ENCODE results near the gene MAOB.

Gene MAOB

DNA sequence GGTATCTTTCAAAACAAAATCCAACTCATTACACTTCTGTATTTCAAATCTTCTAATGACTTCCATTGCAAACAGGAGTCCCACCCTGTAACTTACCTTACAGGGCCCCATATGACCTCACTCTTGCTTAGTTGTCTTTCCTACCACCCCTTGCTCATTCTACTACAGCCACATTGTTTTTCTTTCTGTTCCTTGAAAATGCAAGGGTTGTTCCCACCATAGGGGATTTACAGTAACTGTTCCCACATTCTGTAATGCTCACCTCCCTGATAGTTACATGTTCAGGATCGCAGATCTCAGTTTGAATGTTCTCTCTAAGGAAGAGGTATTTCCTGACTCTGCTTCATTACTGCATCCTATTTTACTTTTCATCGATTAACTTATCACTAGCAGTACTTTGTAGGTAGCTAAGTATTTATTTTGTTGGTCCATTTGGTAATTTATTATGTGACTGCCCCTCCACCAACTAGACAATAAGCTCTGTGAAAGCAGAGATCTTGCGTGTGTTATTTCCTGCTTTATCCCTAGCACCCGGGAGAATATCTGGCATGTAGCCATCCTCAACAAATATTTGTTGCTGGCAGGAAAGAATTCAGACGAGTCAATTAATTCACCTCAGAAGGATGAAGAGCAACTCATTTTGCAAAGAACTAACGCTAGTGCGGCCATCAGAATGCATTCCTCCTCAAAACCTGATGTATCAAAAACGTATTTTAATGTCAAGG, 21.4 kb downstream of the MAOB start:
- no peak for DNase-seq (ENCODE audit: low read depth)

DNA sequence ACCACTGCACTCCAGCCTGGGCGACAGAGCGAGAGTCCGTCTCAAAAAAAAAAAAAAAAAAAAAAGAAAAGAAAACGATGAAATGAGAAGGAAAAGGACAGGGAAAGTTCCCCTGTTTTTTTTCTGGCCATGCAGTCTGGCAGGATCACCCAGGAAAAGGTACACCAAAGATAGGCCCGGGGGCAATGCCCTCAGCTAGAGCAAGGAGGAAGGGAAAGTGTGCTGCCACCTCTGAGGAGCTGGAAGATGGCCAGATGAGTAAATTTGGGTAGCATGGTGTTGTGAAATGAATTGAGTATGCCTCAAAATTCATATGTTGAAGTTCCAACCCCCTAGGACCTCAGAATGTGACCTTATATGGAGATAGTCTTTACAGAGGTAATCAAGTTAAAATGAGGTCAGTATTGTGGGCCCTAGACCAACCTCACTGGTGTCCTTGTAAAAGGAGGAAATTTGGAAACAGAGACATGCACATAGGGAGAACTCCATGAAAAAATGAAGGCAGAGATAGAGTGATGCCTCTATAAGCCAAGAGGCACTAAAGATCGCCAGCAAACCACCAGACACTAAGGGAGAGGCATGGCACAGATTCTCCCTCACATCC, 28.9 kb downstream of the MAOB start:
- DNase-seq (ENCODE audit: low read depth) = no peak

DNA sequence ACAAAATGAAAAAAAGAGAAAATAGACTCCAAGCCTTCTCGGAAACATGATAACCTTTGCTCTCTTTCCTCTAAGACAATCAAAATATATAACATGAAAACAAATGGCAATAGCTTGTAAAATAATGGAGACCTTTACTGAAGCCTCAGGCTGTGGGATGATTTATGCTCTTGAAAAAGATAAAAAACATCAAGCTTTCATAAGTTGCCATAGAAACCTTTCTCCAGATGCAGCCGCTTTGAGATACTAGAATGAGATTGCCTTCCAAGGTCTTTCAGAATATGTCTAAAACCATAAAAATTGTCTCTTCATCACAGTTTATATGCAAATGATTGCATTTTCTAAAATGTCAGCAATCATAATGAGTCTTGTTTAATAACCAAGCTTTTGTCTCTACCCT, 31.6 kb downstream of the MAOB start:
- no peak for DNase-seq (ENCODE audit: low read depth)

DNA sequence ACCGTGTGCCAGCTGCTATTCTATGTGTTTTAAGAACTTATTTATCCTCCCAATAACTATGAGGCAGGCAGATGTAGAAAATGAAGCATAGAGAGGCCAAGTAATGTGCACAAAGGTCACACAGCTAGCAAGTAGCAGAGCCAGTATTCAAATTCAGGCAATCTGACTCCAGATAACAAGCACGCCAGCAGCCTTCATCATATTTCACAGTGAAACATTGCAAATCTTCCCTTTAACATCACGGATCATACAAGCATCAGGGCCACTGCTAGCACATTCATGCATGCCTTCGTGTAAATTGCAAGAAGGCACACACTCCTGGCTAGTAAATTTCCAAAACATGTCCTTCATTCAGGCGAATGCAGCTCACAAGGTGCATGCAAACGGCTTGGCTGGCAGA, 33.1 kb downstream of the MAOB start:
- no peak for DNase-seq (ENCODE audit: low read depth)

DNA sequence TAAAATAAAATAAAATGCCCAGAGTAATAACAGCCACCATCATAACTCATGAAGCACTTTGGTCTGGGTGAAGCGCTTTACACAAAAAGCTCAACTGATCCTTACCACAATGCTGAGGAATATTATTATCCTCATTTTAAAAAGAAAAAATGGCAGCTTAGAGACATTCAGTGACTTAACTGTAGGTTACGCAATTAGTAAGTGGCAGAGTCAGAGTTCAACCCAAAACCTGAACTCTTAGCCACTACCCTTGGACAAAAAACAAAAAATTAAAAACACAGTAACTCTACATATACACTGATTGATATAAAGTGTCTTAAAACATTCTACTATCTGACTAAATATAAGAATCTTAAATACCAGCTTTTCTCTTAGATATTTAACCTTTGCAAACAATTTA, 34.9 kb downstream of the MAOB start:
- DNase-seq (ENCODE audit: low read depth) = no peak

DNA sequence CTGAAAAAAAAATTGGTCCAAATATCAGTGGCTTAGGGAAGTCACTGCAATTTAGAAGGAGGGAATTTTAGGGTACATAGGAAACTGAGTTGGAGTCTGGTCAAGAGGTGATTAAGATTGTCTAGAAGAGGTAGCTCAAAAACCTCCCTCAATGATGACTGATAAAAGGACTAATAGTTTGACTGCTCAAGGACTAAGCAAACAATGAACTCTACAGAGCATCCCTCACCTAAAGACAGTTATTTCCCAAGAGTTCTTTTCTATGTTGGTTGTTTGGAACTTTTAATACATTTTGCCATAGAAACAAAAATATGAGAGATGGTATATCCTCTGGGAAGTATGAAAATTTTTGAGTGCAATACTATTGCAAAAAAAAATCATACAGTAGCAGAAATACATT, 35.7 kb downstream of the MAOB start:
- no peak for DNase-seq (ENCODE audit: low read depth)

DNA sequence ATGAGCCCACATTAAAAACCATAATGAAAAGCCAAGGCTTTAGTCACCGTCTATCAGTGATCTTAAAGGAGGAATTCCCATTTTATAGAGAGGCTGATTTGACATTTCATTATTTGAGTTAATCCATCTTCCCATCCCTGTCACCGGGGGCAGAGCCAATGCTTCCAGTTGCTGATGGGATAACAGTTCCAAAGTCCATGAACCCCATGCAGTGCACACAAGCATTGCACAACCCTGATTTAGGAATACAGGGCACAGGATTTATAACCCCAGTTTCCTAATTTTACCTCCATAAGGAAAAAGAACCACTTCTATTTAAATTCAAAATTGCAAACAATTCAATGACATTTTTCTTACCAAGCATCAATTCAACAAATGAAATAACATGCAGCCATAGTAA, 36.5 kb downstream of the MAOB start:
- no peak for DNase-seq (ENCODE audit: low read depth)

DNA sequence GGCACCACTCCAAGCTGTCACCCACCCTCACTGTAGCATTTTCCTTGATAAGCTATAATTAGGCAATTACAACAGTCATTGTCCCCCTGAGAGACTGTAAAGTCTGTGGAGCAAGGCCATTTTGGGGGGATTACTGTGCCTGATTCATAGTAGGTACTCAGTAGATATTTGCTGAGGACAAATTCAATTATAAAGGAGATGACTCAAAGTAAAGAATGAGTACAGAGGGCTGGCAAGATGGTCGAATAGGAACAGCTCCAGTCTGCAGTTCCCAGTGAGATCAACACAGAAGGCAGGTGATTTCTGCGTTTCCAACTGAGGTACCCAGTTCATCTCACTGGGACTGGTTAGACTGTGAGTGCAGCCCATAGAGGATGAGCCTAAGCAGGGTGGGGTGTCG, 42.0 kb downstream of the MAOB start:
- no peak for DNase-seq (ENCODE audit: low read depth)

DNA sequence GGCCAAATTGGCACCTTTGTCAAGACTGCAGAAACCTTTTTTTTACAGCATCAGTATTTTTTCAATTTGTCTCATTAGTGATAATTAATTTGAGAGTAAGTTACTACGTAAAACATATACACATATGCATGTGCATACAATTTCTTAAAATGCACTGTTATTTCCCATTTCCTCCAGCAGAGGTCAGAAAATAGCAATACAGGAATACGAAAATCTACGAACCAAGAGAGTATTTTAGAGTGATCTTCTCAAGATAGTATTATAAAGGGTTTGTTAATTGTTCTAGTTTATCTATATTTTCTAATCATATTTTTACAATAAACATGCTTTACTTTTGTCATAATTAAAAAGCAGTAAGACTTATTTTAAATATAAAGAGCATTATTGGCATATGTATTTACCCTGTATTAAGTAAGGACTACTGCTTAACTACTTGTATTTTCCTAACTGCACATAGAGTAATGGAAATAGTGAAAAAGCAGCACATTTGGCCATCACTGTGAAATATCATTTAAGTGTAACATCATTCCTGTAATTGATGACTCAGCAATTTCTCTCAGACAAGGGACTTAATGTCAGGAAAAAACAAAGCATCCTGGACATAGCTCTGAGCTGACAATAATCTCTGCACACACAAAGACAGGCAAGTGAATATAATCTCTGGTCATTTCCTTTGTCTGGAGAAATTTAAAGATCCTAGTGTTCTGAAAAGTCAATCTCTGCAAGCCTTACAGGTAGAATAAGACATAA, 45.6 kb downstream of the MAOB start:
- DNase-seq (ENCODE audit: low read depth) = no peak

DNA sequence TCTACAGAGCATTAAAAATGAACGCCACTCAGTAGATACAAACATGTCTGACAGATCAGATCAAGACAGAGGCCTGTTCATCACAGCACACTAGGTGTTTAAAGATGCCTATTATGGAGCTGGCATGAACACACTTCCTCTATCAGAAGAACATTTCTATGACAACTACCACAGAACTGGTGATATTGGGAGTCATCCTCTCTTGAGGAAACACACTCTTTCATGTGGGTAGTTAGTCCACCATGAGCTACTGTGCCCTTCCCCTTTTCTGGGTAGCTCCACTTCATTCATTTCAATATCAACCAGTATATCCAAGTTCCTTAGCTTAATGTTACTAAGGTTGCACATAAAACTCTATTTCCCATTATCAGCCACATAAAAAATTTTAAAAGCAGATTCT, 46.7 kb downstream of the MAOB start:
- no peak for DNase-seq (ENCODE audit: low read depth)

DNA sequence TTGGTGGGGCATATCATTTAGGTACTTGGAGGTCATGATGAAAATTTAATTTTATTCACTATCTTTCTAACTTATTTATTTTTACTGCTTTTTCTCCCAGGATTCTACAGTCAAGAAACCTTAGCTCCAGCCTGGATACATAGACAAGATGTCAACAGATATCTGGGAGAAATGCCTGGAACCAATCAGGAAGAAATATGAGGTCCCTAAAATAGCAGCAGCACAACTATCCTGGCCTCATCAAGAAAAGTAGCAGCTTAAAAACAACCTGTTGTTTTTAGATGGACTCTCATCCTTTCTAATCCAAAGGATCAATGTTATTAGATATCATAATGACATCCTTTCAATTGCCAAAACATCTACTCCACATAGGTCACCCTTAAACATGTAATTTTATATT, 54.5 kb downstream of the MAOB start:
- no peak for DNase-seq (ENCODE audit: low read depth)

DNA sequence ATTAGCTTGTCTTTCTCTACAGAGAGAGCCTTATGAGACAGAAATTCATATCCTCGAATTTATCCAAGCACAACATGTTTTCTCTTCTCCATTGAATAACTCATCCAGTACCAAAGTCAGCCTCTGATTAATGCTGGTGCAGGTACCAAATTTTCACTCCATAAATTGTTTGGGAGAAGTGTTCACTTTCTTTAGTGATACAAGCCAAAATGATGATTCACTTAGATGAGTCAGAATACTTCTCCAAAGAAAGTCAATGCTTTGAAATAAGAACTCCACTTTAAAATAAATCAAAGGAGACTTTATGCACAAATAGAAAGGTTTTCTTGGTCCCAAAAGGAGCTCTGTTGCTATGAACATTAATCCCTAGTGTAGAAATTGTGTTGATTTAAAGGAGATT, 60.2 kb downstream of the MAOB start:
- no peak for DNase-seq (ENCODE audit: low read depth)

DNA sequence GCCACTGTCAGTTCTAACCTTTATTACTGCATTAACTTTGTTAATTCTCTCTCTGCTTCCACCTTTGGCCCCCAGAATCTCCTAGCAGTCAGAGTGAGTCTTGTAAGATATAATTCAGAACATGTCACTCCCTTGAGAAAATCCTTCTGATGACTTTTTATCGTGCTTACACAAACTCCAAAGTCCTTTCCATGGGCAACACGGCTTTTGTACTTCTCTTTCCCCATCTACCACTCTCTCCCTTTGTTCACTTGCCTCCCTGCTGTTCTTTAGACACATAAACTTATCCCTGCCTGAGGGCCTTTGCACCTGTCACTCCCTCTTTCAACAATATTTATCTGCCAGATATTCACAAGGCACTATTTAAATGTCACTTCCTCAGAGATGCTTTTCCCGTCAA, 64.8 kb downstream of the MAOB start:
- DNase-seq (ENCODE audit: low read depth) = no peak

DNA sequence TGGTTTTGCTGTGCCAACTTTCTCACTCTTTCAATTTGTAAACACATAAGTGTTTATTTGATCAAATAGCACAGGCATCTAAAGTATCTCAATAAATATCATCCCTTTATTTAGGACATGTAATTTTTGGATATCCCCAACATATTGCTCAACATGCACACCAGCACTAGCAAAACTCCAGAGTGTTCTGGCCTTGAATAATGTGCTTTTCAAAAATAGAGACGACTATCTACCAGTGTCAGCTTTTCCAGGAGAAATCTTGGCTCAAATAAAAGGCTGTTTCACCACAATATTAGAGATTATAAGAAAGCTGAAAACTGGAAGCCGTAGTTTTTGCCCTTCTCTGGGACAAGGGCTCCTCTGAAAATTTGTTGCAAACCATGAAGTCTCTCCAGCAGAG, 67.0 kb downstream of the MAOB start:
- DNase-seq (ENCODE audit: low read depth) = no peak

DNA sequence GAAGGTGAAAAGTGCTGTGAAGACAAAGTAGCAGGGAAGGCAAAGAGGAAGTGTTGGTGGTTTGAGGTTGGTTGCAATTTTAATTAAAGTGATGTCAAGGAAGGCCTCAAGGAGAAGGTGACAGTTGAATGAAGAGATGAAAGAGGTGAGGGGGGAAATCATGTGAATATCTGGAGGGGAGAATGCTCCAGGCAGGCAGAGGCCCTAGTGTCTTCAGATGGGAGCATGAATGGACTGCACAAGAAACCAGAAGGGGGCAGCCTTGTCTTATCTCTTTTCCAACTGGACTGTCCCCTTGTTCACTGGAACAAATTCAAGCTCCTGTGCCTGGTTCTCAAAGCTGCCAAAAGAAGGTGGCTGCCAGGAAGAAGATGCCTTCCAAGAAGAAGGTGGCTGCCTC, 68.4 kb downstream of the MAOB start:
- no peak for DNase-seq (ENCODE audit: low read depth)

DNA sequence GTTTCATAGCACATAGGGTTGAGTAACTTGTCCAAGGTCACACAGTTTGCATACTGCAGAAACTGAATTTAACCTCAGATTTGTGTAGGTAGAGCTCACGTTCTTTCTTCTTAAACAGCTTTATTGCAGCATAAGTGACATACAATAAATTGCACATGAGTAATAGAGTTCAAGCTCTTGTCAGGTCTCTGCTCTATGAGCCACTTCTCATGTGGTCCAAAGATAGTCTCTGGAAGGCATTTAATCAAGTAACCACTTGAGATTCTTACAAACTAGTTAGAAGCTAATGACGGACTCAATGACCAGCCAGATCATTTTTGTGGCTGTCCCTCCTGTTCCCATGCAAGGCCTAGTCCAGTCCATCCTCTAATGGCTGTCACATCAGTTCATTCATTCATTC, 68.9 kb downstream of the MAOB start:
- no peak for DNase-seq (ENCODE audit: low read depth)

DNA sequence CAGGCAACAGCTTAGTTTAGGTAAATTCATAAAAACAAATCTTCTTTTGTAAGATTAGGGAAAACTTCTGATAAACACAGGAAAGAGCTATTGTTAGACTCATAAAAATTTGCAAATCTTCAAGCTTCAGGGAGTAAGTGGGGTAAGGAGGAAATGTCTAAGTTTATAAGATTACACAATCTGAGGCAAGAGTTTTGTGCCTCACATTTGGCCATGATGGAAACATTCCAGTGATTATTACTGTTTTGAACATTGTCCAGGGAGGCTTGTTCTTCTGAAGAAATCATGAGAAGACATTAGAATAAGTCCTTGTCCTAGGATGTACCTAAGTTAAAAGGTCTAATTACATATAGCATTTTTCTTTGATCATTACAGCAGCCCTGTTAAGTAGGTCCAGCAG, 72.8 kb downstream of the MAOB start:
- DNase-seq (ENCODE audit: low read depth) = no peak

DNA sequence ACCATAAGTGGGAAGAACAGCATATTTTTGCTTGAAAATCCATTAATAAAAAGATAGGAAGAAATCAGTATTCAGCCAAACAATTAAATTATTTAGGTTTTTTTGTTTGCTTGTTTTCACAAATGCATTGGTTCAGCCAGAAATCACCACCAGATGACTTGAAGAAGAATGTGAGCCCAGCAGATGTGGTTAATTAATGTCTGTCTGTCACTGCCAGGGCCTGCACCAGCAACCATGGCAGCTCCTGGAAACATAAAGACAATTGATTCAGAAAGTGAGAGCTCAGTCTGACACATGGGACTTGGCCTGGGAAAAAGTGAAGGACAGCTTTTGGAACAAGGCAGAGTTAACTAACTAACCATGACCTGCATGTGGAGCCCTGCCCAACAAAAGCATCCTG, 74.0 kb downstream of the MAOB start:
- DNase-seq (ENCODE audit: low read depth) = no peak

DNA sequence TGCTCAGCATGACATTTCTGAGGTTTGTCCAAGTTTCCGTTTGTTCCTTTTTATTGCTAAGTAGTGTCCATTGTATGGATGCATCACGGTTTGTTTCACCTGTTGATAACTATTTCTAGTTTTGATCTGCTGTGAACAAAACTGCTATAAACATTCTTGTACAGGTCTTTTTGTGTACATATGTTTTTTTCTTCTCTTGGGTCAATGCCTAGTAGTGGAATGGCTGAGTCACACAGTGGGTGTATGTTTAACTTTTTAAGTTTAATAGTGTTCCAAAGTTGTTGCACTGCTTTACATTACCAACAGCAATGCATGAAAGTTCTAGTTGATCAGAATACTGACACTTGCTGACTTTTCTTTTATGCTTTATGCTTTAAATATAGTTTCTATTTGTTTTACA, 76.7 kb downstream of the MAOB start:
- DNase-seq (ENCODE audit: low read depth) = no peak

DNA sequence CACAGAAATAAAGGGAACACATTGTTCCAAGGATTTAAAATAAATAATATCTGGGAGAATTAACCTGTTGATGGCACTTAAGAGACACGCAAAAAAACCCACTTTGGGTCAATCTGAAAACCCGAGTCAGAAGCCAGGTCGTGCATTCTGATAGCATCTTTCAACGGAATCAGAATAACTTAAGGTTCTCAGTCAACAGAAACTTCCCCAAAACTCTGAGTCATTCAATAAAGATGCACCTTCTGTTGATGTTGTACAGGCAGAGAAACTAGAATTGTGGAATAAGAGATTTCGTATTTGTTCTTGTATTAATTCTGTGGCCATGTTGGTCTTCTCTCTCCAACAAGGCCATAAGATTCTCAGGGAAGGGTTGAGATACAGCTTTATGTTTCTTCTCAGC, 78.2 kb downstream of the MAOB start:
- DNase-seq (ENCODE audit: low read depth) = no peak

DNA sequence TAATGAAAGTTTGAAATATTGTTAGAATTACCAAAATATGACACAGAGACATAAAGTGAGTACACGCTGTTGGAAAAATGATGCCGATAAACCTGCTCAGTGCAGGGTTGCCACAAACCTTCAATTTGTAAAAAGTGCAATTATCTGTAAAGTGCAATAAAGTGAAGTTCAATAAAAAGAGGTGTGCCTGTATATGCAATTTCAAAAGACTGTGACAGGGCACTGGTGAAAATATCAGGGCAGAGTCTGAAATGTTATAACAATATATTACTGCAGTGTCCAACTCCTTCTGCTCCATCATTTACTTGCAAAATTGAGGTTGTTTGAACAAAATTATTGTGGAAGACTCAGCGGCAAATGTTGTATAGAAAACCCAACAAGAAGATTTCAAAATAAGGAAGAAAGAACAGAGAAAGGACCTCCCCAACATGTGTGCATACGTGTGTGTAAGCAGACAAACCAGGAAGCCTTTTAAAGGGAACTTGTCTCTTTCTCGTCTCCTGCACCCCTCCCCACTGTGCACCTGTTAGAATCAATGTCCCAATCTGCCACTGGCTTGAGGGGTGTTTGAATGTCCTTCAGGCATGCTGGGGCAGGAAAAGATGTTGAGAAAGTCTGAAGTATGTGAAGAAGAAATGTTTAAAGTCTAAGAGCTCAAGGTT, 96.2 kb downstream of the MAOB start:
- no peak for DNase-seq (ENCODE audit: low read depth)

DNA sequence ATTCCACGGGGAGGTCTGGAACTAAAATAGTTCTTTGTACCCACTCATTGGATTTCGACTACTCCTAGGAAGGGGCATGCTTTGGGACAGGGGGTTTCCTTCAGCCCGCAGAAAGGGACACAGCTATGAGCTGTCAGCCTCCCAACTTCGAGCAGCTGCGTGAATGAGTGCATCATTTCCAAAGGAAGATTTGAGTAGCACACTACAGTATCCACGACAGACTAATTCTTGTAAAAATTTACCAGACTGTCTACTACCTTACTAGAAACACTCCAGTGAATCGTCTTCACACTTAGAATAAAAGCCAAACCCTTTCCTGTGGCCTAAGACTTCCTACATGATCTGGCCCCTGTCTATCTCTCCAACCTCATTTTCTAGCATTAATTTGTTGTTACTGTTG, 124.2 kb downstream of the MAOB start:
- DNase-seq (ENCODE audit: low read depth) = no peak

DNA sequence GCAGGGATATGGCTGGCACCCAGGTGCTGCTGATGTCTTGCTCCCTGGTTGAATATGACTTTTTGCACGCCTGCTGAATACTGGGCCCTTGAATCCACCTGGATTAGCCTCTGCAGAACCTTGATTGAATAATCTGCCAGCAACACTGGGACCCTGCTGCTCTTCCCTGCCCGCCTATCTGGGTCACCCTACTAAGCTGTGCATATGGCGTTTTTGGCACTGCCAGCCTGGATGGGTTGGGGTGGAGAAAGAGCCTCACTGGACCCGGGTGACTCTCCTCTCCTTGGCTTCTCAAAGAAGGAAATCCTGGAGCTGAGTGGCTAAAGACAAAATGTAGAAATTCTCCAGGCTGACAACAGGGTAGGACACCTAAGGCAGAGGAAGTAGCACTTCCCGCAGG, 126.2 kb downstream of the MAOB start:
- DNase-seq (ENCODE audit: low read depth) = no peak
